ENCODE measurements around the gene CMSS1.

GRCh38 chr3:99919694-99920093 is 102.0 kb downstream of the CMSS1 start:
- TF ChIP-seq ZNF274 (IDR thresholded peaks at IDR 0.05; ENCODE audit: low read depth, low read length): no peak
- TF ChIP-seq SUZ12 (IDR thresholded peaks at IDR 0.05; ENCODE audit: extremely low read depth, insufficient read depth, insufficient read length): no peak
